CD4-positive, alpha-beta T cell treated with Interleukin-4 for 4 hours (primary cell): Measurements from ENCODE around the gene GMPPB.
"Not testable (repeated sequence)": the region's sequence is repeated elsewhere in the genome, so short reads cannot be mapped to it uniquely, and the experiment has no call there.

Source experiments
- DNase-seq: peaks from one replicate; pipeline ENCODE4 v3.0.0-alpha.2; 2020

GMPPB gene

DNA sequence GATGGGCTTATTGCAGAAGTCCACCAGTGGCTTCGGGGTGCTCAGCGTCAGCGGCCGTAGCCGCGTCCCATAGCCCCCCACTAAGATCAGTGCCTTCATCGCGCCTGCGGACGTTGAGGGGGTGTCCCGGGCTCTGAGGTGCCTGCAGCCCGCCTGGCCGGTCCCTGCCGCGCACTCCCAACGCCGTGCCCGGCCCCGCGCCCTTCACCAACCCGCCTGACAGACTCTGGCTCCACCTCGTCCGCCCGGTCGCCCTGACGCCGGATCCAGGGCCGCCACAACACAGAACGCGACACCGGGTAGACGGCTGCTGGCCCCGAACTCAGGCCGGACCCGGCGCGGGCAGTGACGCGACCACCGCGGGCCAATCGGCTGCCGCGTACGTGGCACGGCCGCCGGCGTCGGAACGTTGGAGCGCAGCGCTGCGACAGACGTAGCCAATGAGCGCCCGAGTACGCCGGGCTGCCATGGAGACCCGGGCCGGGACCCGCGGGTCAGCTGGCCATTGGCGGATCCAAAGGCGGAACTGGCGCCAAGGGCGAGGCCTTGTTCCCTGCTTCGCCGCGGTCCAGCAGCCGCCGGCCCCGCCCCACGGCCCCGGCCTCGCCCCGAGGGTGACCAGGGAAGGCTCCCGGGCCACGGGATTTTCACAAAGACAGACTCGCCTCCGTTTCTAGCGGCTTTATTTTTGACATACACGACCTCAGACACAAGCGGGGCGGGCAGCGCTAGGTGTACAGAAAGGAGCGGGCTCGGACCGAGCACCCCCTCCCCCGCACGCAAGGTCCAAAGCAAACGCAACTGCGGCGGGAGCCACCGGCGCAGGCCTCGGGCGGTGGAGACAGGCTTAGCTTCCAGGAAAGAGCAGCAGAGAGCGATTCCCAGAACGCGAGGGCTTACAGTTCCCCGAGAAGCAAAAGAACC lies at the start of gene GMPPB:
Gene GMPPB (minus strand): TSS at position 324 of the 924 bp plus-strand sequence. CDS start 225 bp downstream, at position 99.
- peak; percentile 89 for DNase-seq

DNA sequence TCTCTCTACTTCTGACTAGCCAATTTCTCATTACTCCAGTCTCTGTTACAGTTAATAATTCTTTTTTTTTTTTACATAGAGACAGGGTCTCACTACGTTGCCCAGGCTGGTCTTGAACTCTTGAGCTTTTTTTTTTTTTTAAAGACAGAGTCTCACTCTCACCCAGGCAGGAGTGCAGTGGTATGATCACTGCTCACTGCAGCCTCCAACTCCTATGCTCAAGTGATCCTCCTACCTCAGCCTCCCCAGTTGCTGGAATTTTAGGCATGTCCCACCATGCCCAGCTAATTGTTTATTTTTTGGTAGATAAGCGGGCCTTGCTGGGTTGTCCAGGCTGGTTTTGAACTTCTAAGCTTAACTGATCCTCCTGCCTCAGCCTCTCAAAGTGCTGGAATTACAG lies 49.0 kb upstream of the GMPPB start:
- DNase-seq = no peak

DNA sequence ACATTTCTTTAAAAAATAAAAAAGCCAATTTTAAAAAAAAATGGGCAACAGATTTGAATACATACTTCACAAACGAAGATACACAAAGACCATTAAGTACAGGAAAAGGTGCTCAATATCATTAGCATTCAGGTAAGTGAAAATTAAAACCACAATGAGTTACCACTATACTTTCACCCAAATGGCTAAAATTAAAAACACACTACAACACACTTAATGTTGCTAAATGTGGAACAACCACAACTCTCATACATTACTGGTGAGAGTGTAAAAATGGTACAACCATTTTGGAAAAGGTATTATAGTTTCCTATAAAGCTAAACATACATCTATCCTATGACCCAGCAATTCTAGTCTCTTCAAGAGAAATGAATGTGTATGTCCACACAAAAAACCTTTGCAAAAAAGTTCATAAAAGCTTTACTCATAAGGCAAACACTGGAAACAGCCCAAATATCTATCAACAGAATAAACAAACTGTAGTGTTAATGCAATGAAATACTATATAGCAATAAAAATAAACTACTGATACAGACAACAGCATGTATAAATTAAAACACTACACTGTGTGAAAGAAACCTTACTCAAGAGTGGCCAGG lies 47.7 kb upstream of the GMPPB start:
- DNase-seq = no peak

DNA sequence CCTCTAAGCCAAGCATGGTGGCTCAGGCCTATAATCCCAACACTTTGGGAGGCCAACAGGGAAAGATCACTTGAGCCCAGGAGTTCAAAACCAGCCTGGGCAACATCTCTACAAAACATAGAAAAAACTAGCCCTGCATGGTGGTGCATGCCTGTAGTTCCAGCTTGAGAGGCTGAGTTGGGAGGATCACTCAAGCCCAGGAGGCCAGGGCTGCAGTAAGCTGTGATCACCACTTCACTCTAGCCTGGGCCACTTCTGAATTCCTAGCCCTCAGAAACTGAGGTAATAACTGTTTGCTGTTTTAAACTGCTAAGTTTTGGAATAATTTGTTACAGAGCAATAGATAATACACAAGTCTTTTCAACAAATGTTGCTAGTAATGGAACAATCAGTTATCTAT lies 46.2 kb upstream of the GMPPB start:
- DNase-seq = no peak

DNA sequence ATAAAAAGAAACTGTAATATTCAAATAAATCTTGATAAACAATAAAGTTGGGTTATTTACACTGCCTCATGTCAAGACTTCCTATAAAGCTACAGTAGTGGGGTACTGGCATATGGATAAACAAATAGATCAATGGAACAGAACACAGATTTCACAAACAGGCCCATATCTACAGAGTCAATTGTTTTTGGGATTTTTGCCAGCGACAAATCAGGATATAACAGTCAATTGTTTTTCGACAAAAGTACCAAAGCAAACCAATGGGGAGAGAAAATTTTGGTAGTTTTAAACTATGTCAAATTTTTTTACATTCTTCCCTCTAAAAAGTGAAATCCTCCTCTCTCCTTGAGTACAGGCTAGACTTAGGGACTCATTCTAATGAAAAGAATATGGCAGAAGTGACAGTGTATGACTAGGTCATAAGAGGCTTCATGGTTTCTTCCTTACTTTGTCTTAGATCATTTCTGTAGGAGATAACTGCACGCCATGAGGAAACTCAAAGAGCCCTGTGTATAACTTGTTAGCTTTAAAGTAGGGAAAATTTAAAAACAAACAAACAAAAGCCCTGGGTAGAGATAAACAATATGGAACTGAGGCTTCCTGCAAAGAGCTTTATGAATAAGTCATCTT lies 45.6 kb upstream of the GMPPB start:
- DNase-seq = no peak

DNA sequence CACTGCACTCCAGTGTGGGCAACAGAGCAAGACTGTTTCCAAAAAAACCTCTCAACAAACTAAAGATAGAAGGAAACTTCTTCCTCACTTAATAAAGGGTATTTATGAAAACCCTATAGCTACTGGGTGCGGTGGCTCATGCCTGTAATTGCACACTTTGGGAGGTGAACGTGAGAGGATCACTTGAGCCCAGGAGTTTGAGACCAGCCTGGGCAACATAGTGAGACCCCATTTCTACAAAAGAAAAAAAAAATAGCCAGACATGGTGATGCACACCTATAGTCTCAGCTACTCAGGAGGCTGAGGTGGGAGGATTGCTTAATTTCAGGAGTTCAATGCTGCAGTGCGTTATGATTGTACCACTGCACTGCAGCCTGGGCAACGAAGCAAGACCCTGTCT lies 40.2 kb upstream of the GMPPB start:
- no peak for DNase-seq

- no peak for DNase-seq
Measured at GRCh38 chr3:49761661-49762060, 37.9 kb upstream of the GMPPB start.

DNA sequence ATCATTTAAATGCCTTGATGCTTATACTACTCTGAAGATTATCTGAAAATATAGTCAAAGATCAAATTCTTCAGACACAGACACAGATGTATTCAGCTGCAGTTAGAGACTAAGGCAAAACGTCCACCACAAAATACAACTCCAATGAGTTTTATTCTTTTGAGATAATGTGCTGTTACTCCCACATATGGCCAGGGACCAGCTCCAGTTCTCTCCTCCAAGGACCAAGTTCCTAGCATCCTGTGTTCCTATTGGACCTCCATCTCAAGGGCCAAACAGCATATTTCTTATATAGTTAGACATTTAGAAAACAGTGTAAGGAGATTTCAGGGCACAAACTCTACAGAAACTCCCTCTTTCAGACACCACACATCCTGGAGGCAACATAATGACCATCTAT lies 35.5 kb upstream of the GMPPB start:
- DNase-seq = no peak

DNA sequence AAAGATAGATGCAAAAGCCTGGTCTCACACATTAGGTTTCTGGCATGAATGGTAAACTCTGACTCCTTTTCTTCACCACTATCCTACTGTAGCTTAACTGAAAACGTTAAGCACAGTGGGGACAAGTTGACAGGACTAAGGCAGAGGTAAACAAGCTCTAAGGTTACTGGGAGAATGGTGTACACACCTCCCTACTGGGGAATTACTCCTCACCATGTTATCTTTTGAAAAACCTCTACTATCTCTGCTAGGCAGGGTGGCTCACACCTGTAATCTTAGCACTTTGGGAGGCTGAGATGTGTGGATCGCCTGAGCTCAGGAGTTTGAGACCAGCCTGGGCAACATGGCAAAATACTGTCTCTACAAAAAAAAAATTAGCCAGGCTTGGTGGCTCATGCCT lies 33.4 kb upstream of the GMPPB start:
- no peak for DNase-seq

DNA sequence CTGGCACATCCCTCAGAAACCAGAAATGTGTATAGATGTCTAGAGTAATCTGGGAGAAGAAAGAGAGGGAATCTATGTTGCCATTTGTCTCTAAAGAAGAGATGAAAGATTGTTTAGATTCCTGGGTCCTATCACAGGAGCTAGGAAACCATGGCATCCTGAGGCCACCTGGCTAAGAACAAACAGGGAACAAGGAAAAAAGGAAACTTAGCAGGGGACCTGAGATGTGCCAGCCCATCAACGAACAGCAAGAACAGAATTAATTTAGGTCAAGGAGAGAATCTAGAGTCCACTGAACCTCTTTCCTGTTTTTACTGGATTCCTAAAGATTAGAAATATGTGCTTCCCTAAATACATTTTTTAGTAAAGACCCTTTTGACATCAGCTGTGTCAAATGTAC lies 32.3 kb upstream of the GMPPB start:
- no peak for DNase-seq

DNA sequence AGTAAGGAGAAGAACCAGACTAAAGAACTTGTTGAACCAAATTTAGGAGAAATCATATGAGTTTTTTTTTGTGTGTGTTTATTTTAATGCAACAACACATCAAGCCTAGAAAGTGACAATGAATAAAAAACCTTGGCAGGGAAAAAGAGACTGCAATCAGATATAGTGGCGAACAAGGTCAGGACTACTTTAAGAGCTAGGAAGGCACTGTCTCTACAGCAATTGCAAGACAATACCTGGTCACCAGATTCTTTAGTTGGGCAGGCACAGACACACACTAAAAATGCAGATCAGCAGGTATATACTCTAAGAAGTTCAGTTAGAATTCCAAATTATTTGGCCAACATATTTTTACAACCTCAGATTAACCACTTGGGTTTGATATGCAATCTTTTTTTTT lies 30.8 kb upstream of the GMPPB start:
- DNase-seq = no peak

DNA sequence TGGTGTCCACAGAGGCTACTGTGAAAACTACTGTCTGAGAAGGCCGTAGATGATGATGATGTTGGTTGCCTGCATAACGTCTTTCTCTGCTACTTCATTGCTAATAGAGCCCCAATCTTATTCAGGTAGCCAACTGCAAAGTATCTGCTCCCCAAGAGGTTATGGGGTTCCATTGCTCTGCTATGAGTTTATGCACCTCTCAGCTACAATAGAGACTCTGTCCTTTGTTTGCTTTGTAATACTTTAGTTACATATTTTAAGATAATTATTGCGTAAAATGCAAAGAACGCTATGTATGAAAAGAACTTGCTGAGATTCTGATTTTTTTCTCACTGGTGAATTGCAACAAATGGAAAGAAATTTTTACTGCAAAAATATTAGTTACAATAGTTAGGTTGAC lies 27.8 kb upstream of the GMPPB start:
- DNase-seq = no peak

DNA sequence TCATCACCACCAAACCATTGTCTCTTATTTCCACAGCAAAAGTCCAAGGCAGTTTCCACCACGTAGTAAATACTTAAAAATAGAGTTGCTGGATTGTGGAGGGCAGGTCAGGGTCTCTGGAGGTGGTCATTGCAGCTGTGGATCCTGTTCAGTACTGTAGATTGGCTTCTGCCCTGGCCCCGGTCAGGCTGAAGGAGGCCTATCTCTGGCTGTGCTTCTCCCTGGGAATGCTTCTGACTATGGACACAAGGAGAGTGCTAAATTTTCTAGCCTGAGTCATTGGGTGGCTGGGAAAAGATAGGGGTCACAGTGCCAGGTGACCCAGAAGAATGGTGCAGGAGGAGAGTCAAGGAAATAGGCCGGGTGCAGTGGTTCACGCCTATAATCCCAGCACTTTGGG lies 26.3 kb upstream of the GMPPB start:
- DNase-seq = no peak

DNA sequence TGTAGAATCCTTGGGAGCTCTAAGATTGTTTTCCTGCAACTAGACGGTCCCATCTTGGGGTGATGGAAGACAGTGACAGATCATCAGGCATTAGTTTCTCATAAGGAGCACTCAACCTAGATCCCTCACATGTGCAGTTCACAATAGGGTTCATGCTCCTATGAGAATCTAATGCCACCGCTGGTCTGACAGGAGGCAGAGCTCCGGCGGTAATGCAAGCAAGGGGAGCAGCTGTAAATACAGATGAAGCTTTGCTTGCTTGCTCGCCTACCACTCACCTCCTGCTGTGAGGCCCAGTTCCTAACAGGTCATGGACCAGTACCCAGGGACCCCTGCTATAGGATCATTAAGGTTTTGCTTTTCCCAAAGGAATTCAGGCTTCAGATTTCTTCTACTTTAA lies 25.1 kb upstream of the GMPPB start:
- DNase-seq = not testable (repeated sequence)

- DNase-seq = no peak
Measured at GRCh38 chr3:49747792-49748480, 24.2 kb upstream of the GMPPB start.

GRCh38 chr3:49745986-49746385 lies 22.2 kb upstream of the GMPPB start:
- no peak for DNase-seq

DNA sequence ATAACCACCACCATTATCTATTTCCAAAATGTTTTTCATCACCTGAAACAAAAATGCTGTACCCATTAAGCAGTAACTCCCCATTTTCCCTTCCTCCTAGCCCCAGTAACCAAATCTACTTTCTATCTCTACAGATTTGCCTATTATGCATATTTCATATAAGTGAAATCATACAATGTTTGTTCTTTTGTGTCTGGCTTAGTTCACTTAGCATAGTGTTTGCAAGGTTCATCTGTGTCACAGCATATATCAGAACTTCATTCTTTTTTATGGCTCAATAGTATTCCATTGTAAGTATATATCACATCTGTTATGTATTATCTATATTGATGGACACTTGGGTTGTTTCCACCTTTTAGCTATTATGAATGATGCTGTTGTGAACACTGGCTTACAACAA lies 16.7 kb upstream of the GMPPB start:
- DNase-seq = no peak

GRCh38 chr3:49738067-49738713 lies 14.4 kb upstream of the GMPPB start:
- no peak for DNase-seq

DNA sequence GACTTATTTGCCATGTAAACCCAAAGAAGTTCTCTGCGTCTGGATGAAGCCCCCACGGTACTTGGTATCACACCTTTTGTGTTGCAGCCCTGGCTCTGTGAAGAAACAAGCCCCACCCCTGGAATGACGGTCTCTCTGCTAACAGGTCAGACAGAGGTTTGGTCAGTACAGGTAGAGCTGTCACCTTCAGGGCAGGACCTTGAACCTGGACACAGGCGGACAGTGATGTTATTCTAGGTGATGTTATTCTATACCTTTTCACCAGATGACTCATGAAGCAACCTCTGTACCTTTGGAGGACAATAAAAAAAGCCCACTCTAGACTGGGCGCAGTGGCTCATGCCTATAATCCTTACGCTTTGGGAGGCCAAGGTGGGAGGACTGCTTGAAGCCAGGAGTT lies 11.0 kb upstream of the GMPPB start:
- DNase-seq = no peak

- DNase-seq = no peak
Measured at GRCh38 chr3:49733551-49733950, 9.8 kb upstream of the GMPPB start.

GRCh38 chr3:49732597-49732996 lies 8.8 kb upstream of the GMPPB start:
- DNase-seq = no peak

GRCh38 chr3:49729966-49730609 lies 6.3 kb upstream of the GMPPB start:
- DNase-seq = no peak
